PC-9 (cell line): ENCODE measurements around the gene GRIN2A.

Experiments
- CTCF ChIP-seq: fragments of 200-600 bp; sonication (generic); conservative IDR thresholded peaks from 2 replicates; pipeline ENCODE4 v1.6.1; 2017; ENCODE audit warnings: mixed run types, antibody characterized with exemption, mild to moderate bottlenecking, moderate library complexity
- EZH2 ChIP-seq: fragments of 200-600 bp; sonication (generic); IDR thresholded peaks from 2 replicates; pipeline ENCODE4 v1.8.0; 2017; ENCODE audit warnings: antibody characterized with exemption, low read depth

GRCh38 chr16:9703731-9704130, 478.5 kb downstream of the GRIN2A start:
- no peak for TF ChIP-seq CTCF
- no peak for TF ChIP-seq EZH2
